Activated CD8-positive, alpha-beta memory T cell treated with anti-CD3 and anti-CD28 coated beads, Interleukin-2, amount 50 U/mL, for 1 hour (primary cell): Measurements from ENCODE around the gene ARID5A.
"Not testable (repeated sequence)": the region's sequence is repeated elsewhere in the genome, so short reads cannot be mapped to it uniquely, and the experiment has no call there.

Source experiments
- DNase-seq: peaks from one replicate; pipeline ENCODE4 v3.0.0-alpha.2; 2020; ENCODE audit errors: extremely low read depth

Gene ARID5A

GRCh38 chr2:96555146-96555610 lies 18.6 kb downstream of the ARID5A start:
- no peak for DNase-seq

- no peak for DNase-seq
Observed at GRCh38 chr2:96556441-96557330, 20.1 kb downstream of the ARID5A start.

- not testable (repeated sequence) for DNase-seq
Observed at GRCh38 chr2:96557421-96557820, 20.9 kb downstream of the ARID5A start.

- no peak for DNase-seq
Observed at GRCh38 chr2:96558061-96558460, 21.5 kb downstream of the ARID5A start.

GRCh38 chr2:96558485-96558884 lies 21.9 kb downstream of the ARID5A start:
- no peak for DNase-seq

- DNase-seq = no peak
Observed at GRCh38 chr2:96564026-96564425, 27.5 kb downstream of the ARID5A start.

- no peak for DNase-seq
Observed at GRCh38 chr2:96564563-96564962, 28.0 kb downstream of the ARID5A start.

- DNase-seq = no peak
Observed at GRCh38 chr2:96565111-96565510, 28.6 kb downstream of the ARID5A start.

- DNase-seq = no peak
Observed at GRCh38 chr2:96568094-96568493, 31.5 kb downstream of the ARID5A start.

- DNase-seq = no peak
Observed at GRCh38 chr2:96574364-96574763, 37.8 kb downstream of the ARID5A start.

GRCh38 chr2:96575785-96576456 lies 39.4 kb downstream of the ARID5A start:
- no peak for DNase-seq

- DNase-seq = no peak
Observed at GRCh38 chr2:96577501-96577900, 40.9 kb downstream of the ARID5A start.

GRCh38 chr2:96578731-96579130 lies 42.2 kb downstream of the ARID5A start:
- no peak for DNase-seq

- DNase-seq = no peak
Observed at GRCh38 chr2:96579422-96579821, 42.9 kb downstream of the ARID5A start.

- DNase-seq = no peak
Observed at GRCh38 chr2:96580771-96581170, 44.2 kb downstream of the ARID5A start.

- DNase-seq = no peak
Observed at GRCh38 chr2:96584017-96584416, 47.5 kb downstream of the ARID5A start.

- DNase-seq = no peak
Observed at GRCh38 chr2:96587843-96588242, 51.3 kb downstream of the ARID5A start.

- DNase-seq = no peak
Observed at GRCh38 chr2:96591054-96591453, 54.5 kb downstream of the ARID5A start.

- no peak for DNase-seq
Observed at GRCh38 chr2:96591494-96591893, 54.9 kb downstream of the ARID5A start.

- no peak for DNase-seq
Observed at GRCh38 chr2:96594282-96594681, 57.7 kb downstream of the ARID5A start.

- DNase-seq = no peak
Observed at GRCh38 chr2:96594691-96595152, 58.2 kb downstream of the ARID5A start.

- DNase-seq = no peak
Observed at GRCh38 chr2:96596596-96596995, 60.0 kb downstream of the ARID5A start.

GRCh38 chr2:96599941-96600340 lies 63.4 kb downstream of the ARID5A start:
- DNase-seq = no peak
